ENCODE data around the gene KIRREL3. TPM values are rescaled to one million over a fixed set of nuclear protein-coding genes. Genes with fewer than 3 reads are reported as not detected.

The KIRREL3 gene
- polyA plus RNA-seq, 1 donor: 0.49 TPM

DNA sequence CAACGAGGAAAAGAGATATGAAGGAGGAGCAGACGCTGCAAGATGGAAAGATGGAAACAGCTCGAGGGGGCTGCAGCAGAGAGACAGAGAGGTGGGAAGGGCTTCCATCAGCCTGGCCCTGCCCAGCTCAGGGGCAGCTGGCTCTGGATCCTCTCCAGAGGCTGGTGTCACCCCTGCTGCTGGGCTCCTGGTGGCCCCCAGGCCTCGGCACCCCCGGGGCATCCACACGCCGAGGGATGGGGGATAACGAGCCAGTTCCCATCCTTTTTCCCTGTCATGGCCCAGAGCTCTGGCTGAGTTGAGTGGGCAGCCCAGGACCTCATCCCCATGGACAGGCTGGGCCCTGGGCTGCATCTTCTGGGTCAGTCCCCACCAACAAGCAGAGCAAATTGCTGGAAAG is 542.8 kb downstream of the KIRREL3 start:
- DNase-seq: no peak

DNA sequence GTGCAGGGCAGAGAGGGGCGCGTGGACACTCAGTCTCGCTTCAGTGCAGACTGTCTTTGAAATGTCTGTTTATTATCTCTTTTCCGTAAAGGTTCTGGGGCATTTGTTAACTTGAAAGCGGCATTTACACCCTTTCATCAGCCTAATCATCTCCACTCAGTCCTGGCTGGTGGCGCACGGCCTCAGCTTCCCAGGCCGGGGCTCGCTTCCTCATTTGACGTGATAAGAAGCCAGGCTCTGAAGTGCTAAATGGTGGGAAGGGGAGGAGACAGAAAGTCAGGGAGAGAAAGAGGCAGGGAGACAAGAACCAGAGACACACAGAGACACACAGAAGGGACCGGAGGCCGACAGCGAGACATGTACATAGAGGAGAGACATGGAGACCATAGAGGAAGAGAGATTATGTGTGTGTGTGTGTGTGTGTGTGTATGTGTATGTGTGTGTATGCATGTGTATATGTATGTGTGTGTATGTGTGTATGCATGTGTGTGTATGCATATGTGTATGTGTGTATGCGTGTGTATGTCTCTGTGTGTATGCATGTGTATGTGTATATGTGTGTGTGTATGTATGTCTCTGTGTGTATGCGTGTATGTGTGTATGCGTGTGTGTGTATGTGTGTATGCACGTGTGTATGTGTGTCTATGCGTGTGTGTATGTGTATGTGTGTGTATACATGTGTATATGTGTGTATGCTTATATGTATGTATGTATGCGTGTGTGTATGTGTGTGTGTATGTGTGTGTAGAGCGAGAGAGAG is 543.6 kb downstream of the KIRREL3 start:
- no peak for DNase-seq

DNA sequence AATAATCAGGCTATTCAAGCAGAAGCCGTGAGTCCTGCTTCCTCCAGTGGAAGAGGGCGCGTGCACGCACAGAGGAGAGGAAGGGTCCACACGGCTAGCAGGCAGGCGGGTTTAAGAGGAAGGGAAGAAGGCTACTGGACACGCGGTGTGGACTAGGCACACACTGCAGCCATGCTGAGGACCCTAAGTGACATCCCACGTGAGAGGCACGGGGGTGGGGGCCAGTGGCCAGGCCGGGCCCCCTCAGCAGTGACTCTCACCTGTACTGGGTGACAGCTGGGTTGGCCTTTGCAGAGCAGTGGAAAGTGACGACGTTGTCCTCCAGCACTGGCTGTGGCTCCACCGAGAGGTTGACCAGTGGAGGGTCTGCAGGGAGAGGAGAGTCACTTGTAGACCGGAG is 544.5 kb downstream of the KIRREL3 start:
- no peak for DNase-seq

DNA sequence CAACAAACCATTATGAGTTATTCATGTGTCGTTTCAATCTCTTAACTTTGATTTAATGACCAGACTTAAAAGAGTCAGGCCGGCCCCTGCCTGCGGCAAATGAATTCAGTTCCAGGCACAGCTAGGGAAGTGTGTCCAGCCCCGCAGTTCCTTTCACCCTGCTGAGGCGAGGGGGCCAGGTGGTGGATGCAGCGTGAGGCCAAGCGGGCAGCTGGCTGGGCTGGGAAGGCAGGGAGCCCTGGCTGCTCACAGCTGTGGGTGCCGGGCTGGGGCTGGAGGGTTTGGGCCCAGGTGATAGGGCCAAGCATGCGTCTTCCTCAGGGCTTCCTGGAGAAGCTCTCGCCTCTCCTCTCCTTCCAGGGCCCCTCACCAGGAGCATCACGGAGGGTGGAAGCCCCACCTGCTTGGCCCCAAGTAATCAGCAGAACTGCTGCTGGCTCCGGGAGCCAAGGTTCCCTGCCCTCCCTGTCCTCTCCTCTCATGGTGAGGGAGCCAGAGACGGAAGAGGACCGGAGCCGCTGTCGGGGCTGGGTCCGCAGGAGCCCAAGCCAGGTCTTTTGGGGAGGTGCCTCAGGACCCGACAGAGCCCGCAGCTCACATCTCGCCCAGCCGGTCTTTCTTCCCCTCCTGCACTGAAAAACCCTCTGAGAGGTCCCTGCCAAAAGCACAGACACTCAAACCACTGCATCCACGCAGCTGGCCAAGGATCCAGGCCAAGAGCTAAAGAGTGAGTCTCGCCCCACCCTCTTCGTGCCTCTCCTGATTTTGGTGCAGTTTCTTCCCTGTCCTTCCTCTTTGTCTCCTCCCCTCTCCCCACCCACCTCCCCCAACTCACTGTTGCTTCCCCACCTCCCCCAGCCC is 548.1 kb downstream of the KIRREL3 start:
- peak; percentile 49 for DNase-seq

DNA sequence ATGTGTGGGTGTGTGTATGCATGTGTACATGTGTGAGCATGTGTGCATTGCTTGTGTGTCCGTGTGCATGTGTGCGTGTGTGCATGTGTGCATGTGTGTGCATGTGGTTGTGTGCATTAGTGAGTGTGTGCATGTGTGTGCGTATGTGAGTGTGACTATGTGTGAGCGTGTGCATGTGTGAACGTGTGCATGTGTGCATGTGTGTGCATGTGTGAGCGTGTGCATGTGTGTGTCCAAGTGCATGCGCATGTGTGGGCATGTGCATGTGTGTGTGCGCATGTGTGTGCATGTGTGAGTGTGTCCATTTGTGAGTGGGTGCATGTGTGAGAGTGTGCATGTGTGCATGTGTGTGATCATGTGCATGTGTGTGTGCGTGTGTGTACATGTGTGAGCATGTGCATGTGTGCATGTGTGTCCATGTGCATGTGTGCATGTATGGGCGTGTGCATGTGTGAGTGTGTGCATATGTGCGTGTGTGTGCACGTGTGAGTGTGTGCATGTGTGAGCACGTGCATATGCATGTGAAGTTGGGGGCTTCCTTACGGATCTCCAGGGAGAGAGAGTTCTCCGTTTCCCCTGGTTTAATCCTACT is 549.3 kb downstream of the KIRREL3 start:
- no peak for DNase-seq

DNA sequence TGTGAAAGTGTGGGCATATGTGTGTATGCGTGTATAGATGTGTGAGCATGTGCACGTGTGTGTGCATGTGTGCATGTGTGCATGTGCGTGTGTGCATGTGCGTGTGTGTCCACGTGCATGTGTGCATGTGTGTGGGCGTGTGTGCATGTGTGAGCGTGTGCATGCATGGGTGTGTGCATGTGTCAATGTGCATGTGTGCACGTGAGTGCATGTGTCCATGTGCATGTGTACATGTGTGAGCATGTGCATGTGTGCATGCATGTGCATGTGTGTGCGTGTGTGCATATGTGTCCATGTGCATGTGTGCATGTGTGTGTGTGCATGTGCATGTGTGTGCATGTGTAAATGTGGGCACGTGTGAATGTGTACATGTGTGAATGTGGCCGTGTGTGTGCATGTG is 549.8 kb downstream of the KIRREL3 start:
- no peak for DNase-seq

DNA sequence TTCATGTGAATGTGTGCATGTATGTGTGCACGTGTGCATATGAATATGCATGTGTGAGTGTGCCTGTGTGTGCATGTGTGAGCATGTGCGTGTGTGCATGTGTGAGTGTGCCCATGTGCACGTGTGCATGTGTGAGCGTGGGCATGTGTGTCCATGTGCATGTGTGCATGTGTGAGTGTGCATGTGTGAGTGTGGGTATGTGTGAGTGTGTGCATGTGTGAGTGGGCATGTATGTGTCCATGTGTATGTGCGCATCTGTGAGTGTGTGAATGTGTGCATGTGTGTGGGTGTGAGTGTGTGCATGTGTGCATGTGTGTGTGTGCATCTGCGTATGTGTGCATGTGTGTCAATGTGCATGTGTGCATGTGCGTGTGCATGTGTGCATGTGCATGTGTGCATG is 550.4 kb downstream of the KIRREL3 start:
- no peak for DNase-seq

DNA sequence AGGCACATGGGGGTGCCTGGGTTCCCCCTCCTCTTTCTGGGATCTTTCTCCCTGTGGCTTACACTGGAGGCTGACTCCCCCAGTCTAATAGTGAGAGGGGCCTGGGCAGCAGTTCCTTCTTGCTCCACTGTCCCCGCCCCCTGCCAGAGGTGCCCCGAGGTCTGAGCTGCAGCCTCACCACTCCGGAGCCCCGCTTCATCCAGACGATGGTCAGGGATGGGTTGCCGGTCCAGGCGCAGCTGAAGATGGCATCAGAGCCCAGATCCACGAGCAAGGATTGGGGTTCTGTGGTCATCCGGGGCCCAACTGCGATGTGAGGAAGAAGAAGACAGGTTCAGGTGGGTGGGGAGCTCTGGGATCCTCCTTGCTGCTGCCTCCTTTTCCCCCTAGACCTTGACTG is 554.0 kb downstream of the KIRREL3 start:
- DNase-seq: no peak

DNA sequence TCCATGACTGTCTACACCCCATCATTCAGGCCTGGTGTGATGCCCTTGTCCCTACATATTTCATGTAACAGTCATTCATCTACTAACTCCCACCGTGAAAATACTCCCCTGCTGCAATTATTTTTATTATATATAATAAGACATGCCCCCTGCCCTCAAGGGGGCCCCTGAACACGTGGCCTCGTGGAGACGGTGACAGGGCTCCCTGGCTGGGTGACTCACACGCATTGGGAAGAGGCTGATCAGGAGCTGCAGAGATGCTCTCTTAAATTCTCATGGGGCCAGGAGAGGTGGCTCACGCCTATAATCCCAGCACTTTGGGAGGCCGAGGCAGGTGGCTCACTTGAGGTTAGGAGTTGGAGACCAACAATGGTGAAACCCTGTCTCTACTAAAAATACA is 556.5 kb downstream of the KIRREL3 start:
- no peak for DNase-seq

DNA sequence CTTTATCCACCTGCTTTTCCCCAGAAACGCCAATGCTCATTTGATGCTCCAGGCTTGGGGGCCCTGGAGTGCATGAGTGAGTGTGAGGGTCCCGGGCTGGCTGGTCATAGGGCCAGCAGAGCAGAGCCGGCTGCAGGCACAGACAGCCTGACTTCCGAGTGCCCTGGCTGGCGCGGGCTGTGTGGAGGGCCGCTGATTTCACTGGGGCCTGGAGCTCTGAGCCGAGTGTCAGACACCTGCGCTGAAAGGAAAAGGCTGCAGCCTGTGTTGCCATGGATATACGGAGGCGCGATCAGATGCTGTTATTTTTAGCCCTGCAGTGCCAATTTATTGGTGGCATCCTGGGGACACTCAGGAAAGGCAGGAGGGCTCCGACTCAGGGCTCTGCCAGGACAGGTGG is 557.5 kb downstream of the KIRREL3 start:
- DNase-seq: no peak

DNA sequence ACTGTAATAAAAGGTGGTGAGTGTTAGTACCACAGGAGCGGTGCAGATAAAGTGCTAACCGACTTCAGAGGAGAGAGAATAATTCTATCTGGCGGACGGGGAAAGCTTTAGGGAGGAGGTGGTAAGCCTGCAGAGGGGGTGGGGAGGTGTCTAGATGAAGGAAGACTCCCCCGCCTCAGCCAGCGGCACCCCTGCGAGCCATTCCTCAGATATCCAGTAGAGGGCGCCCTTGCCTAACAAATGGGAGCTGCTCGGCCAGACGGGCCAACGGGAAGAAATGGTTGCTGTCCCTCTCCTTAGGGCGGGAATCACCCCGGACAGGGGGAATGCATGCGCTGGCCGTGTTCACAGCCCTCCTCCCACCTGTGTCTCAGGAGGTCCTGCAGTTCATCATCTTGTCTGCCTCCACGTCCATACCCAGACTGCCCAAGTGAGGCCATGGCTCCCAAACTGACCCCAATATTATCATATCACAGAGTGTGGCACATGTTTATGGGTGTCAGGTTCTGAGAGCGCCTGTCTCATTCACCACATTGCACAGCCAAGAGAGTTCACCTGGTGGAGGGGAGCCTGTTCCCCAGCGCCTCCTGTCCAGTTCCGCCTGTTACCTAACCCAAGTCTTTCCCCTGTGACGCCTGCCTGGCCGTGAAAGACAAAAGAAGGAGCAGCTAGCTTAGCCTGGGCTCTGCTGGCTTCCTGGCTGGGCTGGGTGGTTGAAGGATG is 559.6 kb downstream of the KIRREL3 start:
- peak; percentile 76 for DNase-seq

DNA sequence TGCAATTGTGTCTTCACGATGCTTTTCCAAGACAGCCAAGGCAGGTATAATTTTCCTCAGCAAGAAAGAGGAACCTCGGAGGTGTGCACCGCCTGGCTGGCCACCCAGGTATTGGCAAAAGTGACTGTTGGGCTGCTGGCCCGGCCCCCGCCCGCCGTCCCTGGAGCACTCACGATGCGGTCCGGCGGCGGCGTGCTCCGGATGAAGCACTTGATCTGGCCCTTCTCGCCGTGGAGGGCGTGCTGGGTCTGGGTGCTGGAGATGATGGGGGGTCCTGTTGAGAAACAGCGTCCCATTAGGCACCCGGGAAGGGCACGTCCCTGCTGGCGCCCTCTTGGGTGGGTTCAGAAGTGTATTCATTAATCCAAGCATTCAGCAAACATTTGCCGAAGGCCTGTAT is 560.3 kb downstream of the KIRREL3 start:
- DNase-seq: no peak

DNA sequence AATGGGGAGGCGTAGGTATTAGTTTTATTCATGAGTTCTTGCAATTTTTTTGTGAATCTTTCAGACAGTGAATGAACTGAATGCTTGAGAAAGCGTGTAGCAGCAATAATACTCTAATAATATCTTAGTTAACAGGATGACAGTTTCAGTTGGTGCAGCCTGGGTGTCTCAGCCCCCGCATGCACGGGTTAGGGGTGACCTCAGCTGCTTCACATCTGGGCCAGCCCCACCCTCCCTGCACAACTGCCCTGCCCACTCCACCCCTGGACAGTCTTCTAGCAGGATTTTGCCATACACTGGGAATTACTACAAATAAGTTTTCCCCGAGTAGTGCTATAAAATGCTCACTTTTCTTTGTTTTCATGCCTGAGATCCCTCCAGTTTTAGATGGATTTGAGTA is 561.9 kb downstream of the KIRREL3 start:
- no peak for DNase-seq

DNA sequence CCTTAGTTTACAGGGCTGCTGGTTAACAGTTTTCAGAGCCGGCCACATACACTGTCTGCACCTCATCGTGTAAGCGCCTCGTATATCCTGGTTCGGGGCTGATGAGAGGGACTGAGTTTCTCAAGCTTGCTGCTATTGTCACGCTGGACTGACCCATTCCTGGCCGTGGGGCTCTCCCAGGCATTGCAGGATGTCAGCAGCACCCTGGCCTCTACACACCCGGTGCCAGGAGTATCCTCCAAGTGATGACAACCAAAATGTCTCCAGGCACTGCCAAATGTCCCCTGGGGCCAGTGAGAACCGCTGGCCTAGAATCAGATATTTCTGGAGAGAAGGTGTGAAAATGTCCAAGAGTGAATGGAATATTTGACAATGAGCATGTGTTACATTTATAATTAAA is 562.3 kb downstream of the KIRREL3 start:
- no peak for DNase-seq

DNA sequence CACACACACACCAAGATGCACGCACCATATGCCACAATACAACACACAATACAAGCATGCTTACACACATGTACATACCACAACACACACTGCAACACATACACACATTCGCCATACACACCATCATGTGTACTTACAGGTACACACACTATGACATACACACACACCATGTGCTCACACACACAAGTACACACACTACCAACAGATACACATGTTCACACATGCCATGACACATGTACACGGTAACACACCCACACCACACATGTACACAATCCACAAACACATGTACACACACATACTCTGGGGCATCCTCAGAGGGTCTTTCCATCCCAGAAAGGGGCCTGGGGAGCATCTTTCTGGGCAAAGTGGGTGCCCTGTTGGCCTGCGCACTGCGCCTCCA is 562.8 kb downstream of the KIRREL3 start:
- DNase-seq: no peak

DNA sequence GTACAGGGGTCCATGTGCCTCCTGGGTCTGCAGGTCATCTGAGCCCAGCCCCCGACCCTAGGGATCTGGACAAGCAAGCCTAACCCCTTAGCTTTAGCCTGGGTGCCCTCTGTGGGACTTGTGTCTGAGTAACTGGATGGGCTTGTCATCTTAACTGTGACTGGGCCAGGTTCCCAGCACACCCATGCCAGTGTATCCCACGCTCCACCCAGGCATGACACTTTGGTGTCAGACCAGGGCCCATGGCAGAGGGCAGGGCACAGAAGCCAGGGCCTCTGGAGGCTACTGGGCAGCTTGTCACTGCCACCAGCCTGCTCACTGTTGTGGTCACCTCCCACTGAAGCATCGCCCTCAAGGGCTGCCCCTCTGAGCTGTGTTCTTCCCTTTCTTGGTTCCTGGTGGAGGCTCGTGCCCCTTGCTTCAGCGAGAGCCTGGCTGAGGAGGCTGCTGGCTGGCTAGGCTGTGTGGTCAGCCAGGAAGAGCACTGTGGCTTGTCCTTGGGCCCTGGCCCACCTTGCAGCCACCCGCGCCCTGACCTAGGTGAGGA is 564.3 kb downstream of the KIRREL3 start:
- DNase-seq: no peak

DNA sequence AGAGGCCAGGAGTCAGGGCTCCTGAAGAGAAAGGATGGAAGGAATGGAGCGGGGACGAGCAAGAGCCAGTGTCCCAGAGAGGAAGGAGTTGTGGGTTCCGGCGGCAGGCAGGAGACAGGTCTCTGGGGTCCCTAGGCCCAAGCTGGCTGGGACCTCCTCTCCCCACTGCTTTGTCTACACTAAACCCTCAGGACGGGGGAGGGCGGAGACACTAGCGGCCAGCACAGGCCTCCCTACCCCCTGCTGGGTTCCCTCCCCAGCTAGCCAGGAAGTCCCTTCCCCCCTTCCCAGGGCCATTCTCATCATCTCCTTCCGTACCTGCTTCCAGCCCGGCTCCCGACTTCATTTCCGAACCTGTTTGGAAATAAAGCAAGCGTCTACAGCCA is 565.6 kb downstream of the KIRREL3 start:
- DNase-seq: no peak

DNA sequence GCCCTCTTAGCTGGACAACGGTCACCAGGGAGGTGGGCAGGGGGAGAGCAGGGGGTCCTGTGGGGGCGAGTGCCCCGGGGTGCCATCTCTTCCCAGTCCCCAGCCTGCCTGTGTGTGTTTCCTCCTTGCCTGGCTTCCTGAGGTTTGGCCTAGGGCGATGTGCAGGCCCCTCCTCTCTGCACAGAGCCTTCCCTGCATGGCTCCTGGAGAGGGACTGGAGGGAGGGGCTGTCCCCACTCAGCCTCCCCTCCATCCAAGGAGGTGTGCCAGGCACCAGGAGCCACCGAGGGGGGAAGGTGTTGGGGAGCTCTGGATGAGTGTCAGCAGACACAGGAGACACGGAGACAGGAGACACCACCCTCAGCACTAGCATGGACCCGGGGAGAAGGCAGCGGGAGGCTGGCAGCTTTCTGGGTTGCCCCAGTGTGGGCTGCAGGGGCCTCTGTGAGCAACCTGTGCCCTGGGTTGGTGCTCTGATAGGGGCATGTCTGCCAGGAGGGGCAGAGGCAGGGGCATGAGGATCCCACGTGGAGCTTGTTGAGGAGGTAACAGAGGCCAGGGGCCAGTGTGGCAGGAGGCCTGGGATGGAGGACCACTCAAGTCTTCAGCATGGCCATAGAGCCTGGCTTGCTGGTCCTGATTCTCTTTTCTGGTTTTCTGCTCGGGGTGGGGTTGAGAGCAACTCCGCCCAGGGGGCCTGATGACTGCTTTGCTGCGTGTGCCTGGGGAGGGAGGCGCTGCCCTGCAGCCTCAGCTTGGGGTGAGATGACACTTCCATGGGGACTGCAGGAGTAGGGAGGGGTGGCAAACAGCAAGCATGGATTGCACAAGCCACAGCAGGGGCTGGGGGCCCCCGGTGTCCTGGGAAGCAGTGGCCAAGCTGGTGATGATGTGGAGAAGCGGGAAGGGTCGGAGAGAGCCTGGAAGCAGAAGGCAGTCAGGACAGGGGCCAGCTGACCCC is 566.3 kb downstream of the KIRREL3 start:
- no peak for DNase-seq

DNA sequence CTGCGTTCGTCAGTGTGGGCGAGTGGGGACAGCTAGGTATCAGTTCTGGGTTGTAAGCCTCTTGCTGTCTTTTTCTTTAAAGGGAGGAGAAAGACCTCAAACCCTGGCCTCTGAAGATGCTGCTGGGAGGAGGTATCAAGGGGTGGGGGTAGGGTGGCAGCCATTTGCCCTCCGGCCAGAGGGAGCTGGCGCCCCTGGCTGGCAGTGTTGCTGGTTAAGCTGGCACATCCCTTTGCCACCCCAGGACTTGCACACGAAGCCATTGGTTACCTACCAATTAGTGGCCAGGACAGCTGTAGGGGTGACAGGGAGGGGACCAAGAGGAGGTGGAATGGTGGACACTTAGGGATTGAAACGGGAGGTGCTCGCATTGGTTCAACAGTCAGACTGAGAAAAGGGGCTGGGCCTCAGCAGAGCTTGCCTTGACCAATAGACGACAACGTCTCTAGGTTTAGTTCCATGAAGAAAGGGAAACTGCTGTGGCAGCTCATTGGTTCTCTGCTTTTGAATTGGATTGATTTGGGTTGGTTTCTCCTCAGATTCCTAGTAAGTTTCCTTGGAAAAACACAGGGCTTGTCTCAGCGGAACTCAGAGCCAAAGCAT is 567.2 kb downstream of the KIRREL3 start:
- DNase-seq: no peak

DNA sequence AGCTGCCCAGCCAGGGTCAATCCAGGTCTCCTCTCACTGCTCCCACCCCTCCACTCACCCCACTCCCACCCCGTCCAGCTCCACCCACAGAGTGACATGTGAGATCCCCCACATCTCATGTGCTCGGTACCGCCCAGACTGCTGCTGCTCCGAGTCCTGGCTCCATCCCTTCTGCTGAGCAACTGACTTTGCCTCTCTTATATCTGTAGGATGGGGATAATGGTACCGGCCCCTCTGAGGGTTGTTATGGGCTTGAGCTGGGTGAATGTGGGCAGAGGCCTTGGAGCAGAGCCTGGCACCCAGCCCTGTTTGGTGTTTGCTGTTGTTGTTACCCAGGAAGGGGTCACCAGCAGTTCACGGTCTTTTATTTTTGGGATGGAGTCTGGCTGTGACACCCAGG is 568.0 kb downstream of the KIRREL3 start:
- DNase-seq: no peak

DNA sequence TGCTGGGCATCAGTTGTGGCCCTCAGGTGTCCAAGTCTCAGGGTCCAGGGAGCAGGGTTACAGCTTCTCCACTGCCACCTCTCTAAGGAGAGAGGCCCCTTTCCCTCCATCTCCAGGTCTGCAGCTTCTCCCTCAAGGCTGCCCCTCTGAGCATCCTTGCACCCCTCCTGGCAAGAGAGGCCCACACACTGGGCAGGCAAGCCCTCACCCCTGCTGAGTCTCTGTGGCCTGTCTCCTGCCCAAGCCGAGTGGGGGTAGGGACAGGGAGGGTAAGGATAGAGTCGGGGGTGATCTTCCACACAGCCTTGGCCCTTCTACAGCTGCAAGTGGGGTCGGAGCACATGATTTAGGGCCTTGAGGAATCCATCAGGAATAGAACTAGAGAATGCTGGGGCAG is 568.5 kb downstream of the KIRREL3 start:
- DNase-seq: no peak

Measured in hindlimb muscle (tissue), 1 donor.